Muscle layer of duodenum (tissue), 2 donors: ENCODE measurements around the gene KNSTRN.
A peak's percentile ranks its signal among the peaks of the same experiment; 100 is the strongest.

Experiments used
- H3K27ac ChIP-seq: one replicate; pipeline ENCODE4 v1.7.0; 2013; ENCODE audit warnings: mild to moderate bottlenecking, low read length
- H3K27me3 ChIP-seq: one replicate; pipeline ENCODE4 v1.7.0; 2013; ENCODE audit warnings: low read depth, mild to moderate bottlenecking, control low read depth, low read length
- H3K36me3 ChIP-seq, 2 donors: one replicate each; pipeline ENCODE4 v1.7.0; 2013; ENCODE audit warnings: low read length in 2 of 2, control low read depth in 1 of 2, mild to moderate bottlenecking in 1 of 2; ENCODE audit not compliant: insufficient read depth in 2 of 2, control insufficient read depth in 1 of 2
- H3K4me1 ChIP-seq, 2 donors: one replicate each; pipeline ENCODE4 v1.7.0; 2013; ENCODE audit warnings: low read length in 2 of 2, mild to moderate bottlenecking in 2 of 2, control low read depth in 1 of 2, moderate library complexity in 1 of 2; ENCODE audit not compliant: insufficient read depth in 2 of 2, control insufficient read depth in 1 of 2
- H3K4me3 ChIP-seq, 2 donors: one replicate each; pipeline ENCODE4 v1.7.0; 2013; ENCODE audit warnings: low read length in 2 of 2, low read depth in 1 of 2, mild to moderate bottlenecking in 1 of 2
- H3K9me3 ChIP-seq, 2 donors: one replicate each; pipeline ENCODE4 v1.7.0; 2013; ENCODE audit warnings: low read length in 2 of 2, control low read depth in 1 of 2, mild to moderate bottlenecking in 1 of 2; ENCODE audit not compliant: control insufficient read depth in 1 of 2
- donor health status: healthy.

KNSTRN gene

GRCh38 chr15:40346579-40347558, 35.7 kb upstream of the KNSTRN start:
- no peaks in the 10 kb centered on the region for H3K9me3 ChIP-seq
- H3K27ac ChIP-seq, result peak overlapping the region; percentile 86
- H3K27me3 ChIP-seq, result no peaks in the 10 kb centered on the region
- no peak overlapping the region for H3K4me3 ChIP-seq
- H3K36me3 ChIP-seq, result no peaks in the 10 kb centered on the region
- peaks cover 9 to 28% of the 10 kb centered on the region in 2 donors for H3K4me1 ChIP-seq

GRCh38 chr15:40347559-40348473, 34.7 kb upstream of the KNSTRN start:
- H3K36me3 ChIP-seq, result no peaks in the 10 kb centered on the region
- no peaks in the 10 kb centered on the region for H3K9me3 ChIP-seq
- H3K4me1 ChIP-seq, result peaks cover 9 to 23% of the 10 kb centered on the region in 2 donors
- H3K27ac ChIP-seq, result peak overlapping the region; percentile 86
- H3K27me3 ChIP-seq, result no peaks in the 10 kb centered on the region
- H3K4me3 ChIP-seq, result no peak overlapping the region

- no peak overlapping the region for H3K4me3 ChIP-seq
- peak overlapping the region; percentile 82 for H3K27ac ChIP-seq
- peaks cover 4 to 16% of the 10 kb centered on the region in 2 donors for H3K4me1 ChIP-seq
Measured at GRCh38 chr15:40348474-40348870, 34.0 kb upstream of the KNSTRN start.

GRCh38 chr15:40349163-40349562, 33.4 kb upstream of the KNSTRN start:
- Histone ChIP-seq H3K36me3 (no peaks in the 10 kb centered on the region), H3K27ac (peak overlapping the region; percentile 82), H3K4me3 (no peak overlapping the region), H3K9me3 (no peaks in the 10 kb centered on the region), H3K27me3 (no peaks in the 10 kb centered on the region), H3K4me1 (peaks cover 4 to 11% of the 10 kb centered on the region in 2 donors)

More at GRCh38 chr15:40348474-40348870, 34.0 kb upstream of the KNSTRN start:
- Histone ChIP-seq H3K9me3 (no peaks in the 10 kb centered on the region), H3K27me3 (no peaks in the 10 kb centered on the region), H3K36me3 (no peaks in the 10 kb centered on the region)

- H3K36me3 ChIP-seq, result no peaks in the 10 kb centered on the region
- peaks cover 4 to 9% of the 10 kb centered on the region in 2 donors for H3K4me1 ChIP-seq
- H3K27ac ChIP-seq, result peak overlapping the region; percentile 83
- H3K9me3 ChIP-seq, result no peaks in the 10 kb centered on the region
- H3K4me3 ChIP-seq, result peak overlapping the region in 1 of 2 donors; percentile 43
- no peaks in the 10 kb centered on the region for H3K27me3 ChIP-seq
Measured at GRCh38 chr15:40352281-40352901, 30.1 kb upstream of the KNSTRN start.

- H3K27ac ChIP-seq, result peak overlapping the region; percentile 83
- H3K27me3 ChIP-seq, result no peaks in the 10 kb centered on the region
- no peaks in the 10 kb centered on the region for H3K9me3 ChIP-seq
- H3K36me3 ChIP-seq, result no peaks in the 10 kb centered on the region
- peak overlapping the region in 1 of 2 donors; percentile 43 for H3K4me3 ChIP-seq
- peaks cover 4 to 17% of the 10 kb centered on the region in 2 donors for H3K4me1 ChIP-seq
Measured at GRCh38 chr15:40353697-40354096, 28.8 kb upstream of the KNSTRN start.

- H3K36me3 ChIP-seq, result no peaks in the 10 kb centered on the region
- peak overlapping the region in 1 of 2 donors; percentile 34 for H3K4me3 ChIP-seq
- H3K27me3 ChIP-seq, result no peaks in the 10 kb centered on the region
- H3K4me1 ChIP-seq, result peaks cover 0 to 20% of the 10 kb centered on the region in 2 donors
- no peak overlapping the region for H3K27ac ChIP-seq
- H3K9me3 ChIP-seq, result no peaks in the 10 kb centered on the region
Measured at GRCh38 chr15:40354408-40355171, 27.9 kb upstream of the KNSTRN start.

- Histone ChIP-seq H3K9me3 (no peaks in the 10 kb centered on the region), H3K27me3 (no peaks in the 10 kb centered on the region), H3K4me3 (no peak overlapping the region)
Measured at GRCh38 chr15:40355976-40356585, 26.4 kb upstream of the KNSTRN start.

GRCh38 chr15:40357246-40357645, 25.3 kb upstream of the KNSTRN start:
- Histone ChIP-seq H3K4me3 (peak overlapping the region in 1 of 2 donors; percentile 55), H3K27me3 (no peaks in the 10 kb centered on the region), H3K9me3 (no peaks in the 10 kb centered on the region), H3K4me1 (peaks cover 0 to 20% of the 10 kb centered on the region in 2 donors), H3K36me3 (no peaks in the 10 kb centered on the region), H3K27ac (no peak overlapping the region)

More at GRCh38 chr15:40355976-40356585, 26.4 kb upstream of the KNSTRN start:
- Histone ChIP-seq H3K36me3 (no peaks in the 10 kb centered on the region), H3K4me1 (peaks cover 0 to 20% of the 10 kb centered on the region in 2 donors), H3K27ac (no peak overlapping the region)
